ENCODE data around the gene RHOT2.

Gene RHOT2

DNA sequence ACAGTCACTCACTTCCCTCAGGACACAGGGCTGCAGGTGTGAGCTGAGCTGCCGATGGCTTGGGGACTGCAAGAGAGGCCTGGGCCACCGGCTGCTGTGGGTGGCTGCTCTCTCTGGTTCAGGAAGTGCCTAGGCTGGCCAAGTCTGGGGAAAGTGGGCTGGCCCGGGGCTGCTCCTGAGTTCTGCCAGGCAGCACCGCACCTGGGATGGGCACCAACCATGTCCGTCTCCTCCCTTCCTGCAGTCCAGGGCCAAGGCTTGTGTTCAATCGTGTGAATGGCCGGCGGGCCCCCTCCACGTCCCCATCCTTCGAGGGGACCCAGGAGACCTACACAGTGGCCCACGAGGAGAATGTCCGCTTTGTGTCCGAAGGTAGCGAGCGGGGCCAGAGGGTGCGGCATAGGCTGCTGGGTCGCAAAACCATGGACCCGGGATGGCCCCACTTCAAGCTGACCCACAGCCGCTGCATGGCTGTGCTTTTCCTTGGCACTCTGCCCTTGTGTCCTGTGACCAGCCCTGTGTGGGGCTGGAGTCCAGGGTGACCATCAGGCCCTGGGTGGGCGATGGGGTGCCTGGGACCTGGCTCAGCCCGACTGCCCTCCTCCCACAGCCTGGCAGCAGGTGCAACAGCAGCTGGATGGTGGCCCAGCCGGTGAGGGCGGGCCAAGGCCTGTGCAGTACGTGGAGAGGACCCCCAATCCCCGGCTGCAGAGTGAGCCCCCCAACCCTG lies 20.6 kb upstream of the RHOT2 start:
- no peak for DNase-seq (ENCODE audit: low read depth in 2 of 2)

DNA sequence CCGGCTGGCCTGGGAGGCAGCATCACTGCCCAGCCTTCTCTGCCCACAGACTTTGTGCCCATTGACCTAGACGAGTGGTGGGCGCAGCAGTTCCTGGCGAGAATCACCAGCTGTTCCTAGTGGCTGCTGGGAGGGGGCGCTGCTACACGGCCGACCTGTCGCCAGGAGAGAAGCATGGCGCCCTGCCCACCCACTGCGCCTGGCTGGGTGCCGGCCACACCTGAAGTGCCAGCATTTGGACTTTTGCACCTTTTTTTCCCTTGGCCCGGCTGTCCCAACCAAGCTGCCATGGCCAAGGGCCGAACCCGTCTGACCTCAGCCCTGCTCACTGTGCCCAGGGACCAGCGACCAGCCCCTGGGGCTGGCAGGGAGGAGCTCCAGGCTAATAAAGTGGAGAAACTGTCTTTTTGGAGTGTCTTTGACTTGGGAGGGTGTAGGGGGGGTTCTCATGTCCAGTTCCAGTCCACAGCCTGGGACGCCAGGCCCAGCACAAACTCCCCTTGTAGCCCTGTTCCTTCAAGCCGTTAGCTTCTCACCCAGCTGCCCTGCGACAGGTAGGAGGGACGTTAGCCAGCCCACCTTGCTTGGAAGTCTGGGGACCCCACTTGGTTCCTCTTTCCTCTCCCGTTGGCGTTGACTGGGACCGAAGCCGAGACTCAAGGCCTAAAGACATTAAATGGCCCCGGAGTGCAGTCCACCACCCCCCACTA lies 19.7 kb upstream of the RHOT2 start:
- DNase-seq (ENCODE audit: low read depth in 2 of 2) = no peak

DNA sequence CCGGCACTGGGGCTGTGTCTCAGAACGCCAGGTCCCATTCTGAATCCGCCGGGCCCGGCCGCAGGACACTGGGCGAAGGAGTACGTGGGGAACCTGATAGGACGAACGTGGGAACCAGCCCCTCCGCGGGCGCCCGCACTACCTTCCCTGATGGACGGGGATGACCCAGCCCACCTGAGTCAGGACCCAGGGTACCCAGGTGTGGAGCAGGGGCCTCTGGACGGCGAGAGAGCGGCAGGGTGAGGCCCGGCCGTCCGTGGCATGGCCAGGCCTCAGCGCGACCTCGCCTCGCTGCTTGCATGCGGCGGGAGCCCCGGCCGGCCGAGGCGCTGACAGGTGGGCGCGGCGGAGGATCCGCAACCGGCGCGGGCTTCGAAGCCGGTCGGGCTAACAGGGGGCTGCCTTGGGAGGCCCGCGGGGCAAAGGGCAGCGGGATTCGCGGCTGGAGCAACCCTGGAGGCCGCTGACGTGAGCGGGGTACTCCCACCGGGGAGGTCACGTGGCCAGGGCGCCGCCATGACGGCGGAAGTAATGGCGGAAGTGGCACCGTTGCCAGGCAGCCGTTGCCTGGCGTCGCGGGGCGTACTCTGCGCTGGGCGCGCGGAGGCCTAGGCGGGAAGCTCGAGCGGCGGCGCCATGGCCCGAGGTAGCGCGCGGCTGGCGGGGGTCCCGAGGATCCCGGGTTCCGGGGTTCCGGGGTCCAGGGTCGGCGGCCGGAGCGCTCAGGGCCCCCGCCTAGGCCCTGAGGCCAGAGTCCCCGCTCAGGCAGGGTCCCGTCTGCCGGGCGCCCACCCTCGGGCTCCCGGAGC lies 18.9 kb upstream of the RHOT2 start, which contains the start of gene WDR90:
TSS of gene WDR90 (plus strand) at position 585 of the 809 bp plus-strand sequence. CDS start at position 637, 52 bp downstream.
- peak; percentile 83 to 86 for DNase-seq (ENCODE audit: low read depth in 2 of 2)

DNA sequence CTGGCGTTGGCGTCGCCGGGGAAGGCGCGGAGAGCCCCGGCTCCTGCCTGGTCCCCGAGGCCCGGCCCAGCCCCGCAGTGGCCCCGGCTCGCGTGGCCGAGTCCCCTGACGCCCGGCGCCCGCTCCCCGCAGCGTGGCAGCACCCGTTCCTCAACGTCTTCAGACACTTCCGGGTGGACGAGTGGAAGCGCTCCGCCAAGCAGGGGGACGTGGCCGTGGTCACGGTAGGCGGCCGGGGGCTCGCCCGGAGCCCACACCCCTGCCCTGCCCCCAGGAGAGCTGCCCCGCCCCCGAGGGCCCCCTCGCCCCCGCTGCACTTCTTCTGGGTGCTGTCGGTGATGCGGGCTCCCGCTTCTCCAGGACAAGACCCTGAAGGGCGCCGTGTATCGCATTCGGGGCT lies 18.3 kb upstream of the RHOT2 start:
- DNase-seq (ENCODE audit: low read depth in 2 of 2) = no peak

DNA sequence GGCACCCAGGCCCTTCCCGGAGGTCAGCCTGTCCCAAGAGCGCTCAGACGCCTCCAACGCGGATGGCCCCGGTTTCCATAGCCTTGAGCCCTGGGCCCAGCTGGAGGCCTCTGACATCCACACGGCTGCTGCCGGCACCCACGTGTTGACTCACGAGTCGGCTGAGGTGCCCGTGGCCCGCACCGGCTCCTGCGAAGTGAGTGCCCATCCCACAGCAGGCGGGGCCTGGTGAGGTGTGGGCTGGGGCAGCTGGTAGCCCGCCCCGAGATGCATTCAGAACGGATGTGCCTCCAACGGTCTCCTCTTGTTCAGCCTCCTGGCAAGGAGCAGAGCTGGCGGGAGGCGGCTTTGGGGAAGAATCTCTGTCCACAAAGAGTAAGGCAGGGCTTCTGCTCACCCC lies 16.1 kb upstream of the RHOT2 start:
- DNase-seq (ENCODE audit: low read depth in 2 of 2) = no peak

DNA sequence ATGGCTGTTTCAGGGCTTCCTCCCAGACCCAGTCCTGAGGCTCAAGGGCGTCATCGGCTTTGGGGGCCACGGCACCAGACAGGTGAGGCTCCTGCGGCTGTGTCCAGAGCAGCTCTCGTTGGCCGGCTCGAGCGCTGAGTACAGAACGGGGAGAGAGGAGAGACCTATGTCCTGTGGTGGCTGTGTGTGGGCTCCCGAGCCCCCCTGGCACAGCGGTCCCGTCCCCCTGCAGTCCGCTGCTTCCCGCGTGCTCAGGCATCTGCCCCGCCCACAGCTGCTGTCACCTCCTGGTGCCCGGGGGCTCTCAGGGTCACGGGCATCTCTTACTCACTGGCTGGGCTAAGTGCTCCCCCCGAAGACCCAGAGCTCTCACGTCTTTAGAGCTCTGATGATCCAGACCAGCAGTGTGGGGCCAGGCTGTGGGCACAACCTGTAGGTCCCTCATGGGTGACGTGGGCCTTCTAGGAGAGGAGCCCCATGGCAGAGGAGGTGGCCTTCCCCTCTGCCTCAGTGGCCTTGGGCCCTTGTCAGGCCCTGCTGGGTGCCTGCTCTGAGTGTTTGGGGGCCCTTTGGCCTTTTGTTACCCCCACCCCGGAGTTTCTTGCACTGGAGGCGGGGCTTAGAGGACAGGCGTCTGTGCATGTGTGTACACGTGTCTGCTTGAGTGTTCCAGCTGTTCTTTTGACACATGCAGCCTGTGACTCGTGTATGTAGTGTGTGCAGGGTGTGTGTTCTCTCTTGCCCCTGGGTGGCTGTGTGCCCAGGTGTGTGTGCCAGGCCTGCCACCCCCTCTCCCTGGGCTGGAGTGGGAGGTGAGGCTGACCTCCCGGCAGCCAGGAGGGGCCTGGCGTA lies 15.3 kb upstream of the RHOT2 start:
- no peak for DNase-seq (ENCODE audit: low read depth in 2 of 2)

DNA sequence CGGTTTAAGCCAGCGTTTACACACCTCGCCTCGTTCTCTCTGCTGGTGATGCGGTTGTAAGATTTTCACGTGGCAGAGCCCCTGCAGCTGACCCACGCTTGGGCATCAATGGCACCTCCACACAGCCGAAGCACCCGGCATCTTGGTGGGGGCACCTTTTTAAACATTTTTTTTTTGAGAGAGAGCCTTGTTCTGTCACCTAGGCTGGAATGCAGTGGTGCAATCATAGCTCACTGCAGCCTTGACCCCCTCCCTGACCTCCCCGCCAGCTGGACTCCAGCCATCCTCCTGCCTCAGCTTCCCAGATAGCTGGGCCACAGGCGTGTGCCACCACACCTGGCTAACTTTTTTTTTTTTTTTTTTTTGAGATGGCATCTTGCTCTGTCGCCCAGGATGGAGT lies 13.9 kb upstream of the RHOT2 start:
- DNase-seq (ENCODE audit: low read depth in 2 of 2) = no peak

DNA sequence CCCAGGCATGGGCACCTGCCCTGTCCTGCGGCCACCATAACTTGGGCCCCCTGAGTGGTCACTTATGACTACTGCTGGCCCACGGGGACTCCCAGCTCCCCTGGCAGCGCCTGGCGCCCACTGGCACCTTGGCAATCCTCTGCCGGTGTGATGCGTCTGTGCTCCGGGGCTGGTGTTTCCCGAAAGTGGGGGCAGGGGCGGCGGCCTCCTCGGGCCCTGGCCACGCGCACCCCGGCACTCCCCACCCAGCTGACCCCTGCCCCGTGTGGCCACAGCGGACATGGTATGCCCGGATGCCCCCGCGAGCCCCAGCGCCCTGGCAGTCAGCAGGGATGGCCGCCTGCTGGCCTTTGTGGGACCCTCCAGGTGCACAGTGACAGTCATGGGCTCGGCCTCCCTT lies 10.4 kb upstream of the RHOT2 start:
- no peak for DNase-seq (ENCODE audit: low read depth in 2 of 2)

DNA sequence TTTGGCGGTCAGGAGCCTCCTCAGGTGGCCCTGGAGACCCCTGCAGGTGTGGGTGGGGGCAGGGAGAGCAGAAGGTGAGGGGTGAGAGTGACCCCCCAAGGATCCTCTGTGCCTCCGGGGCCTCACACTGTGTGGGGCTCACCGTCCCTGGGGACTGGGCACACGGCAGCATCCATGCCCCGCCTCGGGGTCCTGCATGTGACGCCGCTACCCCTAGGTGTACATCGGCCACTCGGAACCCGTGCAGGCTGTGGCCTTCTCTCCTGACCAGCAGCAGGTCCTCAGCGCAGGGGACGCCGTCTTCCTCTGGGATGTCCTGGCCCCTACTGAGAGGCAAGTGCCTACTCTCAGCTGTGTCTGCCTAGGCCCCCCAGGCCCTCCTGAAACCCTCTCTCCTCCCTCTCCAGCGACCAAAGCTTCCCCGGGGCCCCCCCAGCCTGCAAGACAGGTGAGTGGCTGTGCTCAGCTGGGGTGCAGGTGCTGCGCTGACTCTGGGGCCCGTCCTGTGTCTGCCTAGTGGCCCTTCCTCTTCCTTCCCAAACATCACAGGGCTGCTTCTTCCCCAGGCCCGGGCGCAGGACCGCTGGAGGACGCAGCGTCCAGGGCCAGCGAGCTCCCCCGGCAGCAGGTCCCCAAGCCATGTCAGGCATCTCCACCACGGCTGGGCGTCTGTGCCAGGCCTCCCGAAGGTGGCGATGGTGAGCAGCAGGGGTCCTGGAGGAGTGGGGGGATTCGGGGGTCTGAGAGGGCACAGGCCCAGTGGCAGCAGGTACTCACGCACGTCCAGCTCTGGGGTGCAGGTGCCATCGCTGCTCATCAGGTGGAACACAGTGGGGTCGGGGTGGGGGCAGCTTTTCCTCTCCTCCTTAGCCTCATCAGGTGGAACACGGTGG lies 9.0 kb upstream of the RHOT2 start:
- no peak for DNase-seq (ENCODE audit: low read depth in 2 of 2)

DNA sequence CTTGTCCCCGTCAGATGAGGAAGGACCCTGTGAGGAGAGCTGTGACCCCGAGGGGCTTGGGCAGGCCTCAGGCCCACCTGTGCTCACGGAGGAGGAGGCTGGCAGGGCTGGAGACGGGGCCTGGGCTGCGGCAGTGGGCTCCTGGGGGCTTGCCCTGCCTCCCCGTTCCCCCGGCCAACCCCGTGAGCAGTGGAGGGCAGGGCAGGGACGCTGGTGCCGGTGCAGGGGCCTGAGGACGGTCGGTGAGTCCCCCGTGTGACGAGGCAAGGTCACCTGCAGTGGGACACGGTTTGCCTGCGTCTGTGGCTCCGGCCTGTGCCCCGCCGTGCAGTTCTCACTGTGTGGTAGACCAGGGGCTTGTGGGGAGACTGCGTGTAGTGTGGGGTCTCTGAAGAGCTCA lies 8.3 kb upstream of the RHOT2 start:
- no peak for DNase-seq (ENCODE audit: low read depth in 2 of 2)

DNA sequence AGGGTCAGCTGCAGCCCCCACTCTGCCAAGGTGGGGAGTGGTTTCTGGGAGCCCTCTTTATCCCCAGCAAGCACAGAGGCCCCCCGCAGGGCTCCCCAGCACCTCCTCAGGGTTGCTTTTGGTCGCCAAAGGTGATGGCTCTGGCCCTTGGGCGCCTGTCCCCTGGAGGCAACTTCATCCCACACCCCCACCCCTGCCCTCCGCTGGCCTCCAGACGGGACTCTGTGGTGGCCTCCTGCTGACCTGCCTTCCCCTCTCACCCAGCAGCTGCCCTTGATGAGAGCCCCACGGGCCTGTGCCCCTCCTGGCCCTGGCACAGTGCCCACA lies 7.8 kb upstream of the RHOT2 start:
- DNase-seq (ENCODE audit: low read depth in 2 of 2) = no peak

DNA sequence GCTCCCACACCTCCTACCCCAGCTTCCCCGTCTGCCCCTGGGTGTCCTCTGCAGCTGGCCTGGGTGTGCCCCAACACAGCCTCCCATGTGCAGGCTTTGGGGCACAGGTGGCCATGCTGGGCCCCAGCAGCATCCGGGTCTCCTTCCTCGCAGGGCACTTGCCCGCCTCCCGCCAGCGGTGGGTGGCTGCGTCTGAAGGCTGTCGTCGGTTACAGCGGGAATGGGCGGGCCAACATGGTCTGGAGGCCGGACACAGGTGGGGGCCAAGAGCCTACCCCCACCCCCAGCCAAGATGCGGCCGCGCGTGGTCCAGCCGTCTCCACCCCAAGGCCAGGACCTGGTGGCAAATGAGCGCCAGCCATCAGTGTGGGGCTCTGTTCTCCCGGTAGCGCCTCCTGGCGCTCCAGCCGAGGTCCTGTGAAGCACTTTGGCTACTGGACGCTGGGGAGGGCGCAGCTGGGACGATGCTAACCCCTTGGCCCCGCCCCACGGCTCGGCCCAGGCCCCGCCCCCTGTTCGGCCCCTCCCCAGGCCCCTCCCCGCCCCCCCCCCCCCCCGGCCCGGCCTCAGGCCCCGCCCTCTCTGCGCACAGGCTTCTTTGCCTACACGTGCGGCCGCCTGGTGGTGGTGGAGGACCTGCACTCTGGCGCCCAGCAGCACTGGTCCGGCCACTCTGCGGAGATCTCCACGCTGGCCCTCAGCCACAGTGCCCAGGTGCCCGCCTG lies 7.3 kb upstream of the RHOT2 start:
- DNase-seq (ENCODE audit: low read depth in 2 of 2) = peak in 1 of 2 donors; percentile 45

DNA sequence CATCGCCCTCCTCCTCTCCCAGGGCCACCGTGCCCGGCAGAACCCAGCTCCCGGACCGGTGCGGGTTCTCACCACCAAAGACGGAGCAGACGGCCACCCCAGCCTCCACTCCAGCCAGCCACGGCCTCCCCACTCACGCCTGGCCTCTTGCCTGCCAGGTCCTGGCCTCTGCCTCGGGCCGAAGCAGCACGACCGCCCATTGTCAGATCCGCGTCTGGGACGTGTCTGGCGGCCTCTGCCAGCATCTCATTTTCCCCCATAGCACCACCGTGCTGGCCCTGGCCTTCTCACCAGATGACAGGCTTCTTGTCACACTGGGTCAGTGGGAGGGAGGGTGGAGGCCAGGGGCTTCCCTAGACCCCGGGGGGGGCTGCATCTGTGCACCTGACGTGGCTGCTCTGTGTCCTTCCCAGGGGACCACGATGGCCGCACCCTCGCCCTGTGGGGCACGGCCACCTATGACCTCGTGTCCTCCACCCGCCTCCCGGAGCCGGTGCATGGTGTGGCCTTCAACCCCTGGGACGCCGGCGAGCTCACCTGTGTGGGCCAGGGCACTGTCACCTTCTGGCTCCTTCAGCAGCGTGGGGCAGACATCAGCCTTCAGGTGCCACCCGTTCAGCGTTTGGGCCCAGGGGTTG lies 6.6 kb upstream of the RHOT2 start:
- DNase-seq (ENCODE audit: low read depth in 2 of 2) = no peak

DNA sequence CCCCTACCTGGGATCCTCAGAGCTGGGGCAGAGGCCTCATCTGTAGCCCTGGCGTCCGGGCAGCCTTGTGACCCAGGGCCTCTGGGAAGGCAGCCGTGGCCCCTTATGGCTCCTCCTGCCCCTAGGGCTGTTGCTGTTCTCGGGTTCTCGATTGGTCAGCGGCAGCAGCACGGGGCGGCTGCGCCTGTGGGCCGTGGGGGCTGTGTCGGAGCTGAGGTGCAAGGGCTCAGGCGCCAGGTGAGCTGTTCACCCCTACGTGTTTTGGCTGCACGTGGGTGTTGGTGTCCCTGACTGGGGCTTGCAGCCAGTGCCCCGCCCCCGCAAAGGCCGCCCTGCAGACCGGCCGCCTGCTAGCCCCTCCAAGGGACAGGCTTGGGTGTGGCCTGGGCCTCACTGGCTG lies 5.8 kb upstream of the RHOT2 start:
- no peak for DNase-seq (ENCODE audit: low read depth in 2 of 2)

DNA sequence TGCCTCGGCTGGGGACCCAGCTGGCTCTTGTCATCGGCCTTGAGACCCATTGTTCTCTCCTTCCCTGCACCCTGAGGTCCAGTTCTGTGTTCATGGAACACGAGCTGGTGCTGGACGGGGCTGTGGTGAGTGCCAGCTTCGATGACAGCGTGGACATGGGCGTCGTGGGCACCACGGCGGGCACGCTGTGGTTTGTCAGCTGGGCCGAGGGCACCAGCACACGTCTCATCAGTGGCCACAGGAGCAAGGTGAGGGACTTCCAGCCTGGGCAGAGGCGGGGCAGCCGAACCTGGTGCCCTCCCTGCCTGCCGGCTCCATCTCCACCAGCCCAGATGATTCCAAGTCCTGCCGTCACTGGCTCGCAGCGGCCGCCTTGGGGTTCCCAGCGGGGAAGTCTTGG lies 5.3 kb upstream of the RHOT2 start:
- DNase-seq (ENCODE audit: low read depth in 2 of 2) = no peak

DNA sequence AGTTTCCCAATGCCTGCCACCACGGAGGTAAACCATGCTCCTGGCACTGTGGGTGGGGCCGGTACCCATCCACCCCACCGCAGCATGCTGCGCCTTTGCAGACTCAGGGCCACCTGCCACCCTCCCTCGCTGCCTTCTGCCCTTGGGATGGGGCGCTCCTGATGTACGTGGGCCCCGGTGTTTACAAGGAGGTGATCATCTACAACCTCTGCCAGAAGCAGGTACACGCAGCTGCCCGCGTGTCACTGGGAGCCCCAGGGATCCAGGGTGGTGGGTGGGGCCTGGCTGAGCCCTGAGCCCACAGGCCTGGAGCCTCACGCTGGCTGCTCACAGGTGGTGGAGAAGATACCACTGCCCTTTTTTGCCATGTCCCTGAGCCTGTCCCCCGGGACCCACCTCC lies 1.4 kb upstream of the RHOT2 start:
- no peak for DNase-seq (ENCODE audit: low read depth in 2 of 2)

DNA sequence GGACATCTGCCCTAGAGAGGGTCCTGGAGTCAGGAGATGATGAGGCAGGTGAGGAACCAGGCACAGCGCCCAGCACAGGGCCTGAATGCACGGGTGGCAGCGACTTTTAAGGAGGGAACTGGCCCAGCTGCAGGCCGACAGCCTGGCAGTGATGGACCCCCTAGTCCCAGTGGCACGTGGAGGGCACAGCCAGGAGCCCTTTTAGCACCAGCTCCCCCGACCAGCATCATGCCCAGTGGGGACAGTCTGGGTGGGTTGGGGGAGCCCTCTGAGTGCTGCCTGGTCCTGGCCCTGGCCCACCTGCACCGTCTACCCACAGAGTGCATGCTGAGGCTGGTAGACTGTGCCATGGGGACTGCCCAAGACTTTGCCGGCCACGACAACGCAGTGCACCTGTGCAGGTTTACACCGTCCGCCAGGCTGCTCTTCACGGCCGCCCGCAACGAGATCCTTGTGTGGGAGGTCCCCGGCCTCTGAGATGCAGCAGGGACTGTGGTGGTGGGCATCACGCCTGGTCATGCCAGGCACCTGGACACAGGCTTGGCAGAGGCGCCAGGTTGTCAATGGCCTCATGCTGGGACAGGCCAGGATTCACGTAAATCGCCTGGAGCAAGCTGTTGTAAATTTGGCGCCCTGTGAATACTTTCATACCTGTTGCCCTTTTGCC lies 686 bp upstream of the RHOT2 start:
- no peak for DNase-seq (ENCODE audit: low read depth in 2 of 2)

DNA sequence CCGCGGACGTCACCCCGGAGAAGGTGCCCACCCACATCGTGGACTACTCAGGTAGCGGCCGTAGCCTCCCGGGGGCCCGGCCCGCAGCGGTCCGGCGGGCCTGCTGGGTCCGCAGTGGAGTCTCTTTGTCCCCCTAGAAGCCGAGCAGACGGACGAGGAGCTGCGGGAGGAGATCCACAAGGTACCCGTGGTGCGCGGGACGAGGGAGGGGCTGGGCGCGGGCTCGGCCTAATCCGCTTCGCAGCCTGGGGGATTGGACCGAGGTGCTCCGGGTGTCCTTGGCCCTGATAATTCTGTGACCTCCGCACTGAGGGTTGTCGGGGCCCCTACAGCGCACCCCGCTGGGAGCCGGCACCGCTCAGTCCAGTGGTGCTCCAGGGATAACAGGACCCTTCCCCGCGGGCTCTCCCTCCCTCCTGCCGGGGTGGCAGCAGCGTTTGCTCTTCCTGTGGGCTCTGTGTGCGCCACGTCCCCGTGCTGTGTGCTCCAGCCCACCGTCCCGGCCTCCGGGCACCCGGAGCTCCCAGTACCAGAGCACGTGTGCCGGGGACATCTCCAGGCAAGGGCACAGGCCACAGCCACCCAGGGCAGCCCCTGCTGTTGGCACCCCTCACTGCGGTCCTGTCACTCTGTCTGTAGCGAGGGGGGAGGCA lies 713 bp downstream of the RHOT2 start:
- DNase-seq (ENCODE audit: low read depth in 2 of 2) = no peak

DNA sequence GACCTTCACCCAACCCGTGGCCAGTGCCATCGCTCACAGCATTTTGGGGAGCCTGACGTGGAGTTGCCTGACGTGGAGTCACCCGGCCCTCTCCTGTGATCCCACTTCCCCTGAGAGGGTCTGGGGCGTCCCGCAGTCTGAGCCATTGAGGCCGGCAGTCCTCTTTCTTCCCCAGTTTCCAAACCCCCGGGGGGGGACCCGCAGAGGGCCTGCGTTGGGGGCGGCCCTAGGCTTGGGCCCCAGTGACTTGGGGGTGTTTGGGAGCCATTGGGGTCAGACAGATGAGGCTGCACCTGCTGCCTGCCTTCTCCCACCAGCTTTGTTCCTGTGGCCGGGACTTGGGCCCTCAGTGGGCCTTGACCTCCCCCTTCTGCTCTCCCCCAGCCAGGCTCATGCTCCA lies 1.7 kb downstream of the RHOT2 start:
- DNase-seq (ENCODE audit: low read depth in 2 of 2) = no peak

Measured in stimulated activated CD8-positive, alpha-beta memory T cell treated with anti-CD3 and anti-CD28 coated beads, Interleukin-2, amount 100 ng/mL, for 1 hour (primary cell).